HepG2 (cell line): ENCODE results near the gene NPHP4.

Experiments
- GTF2F1 ChIP-seq: fragments of 150-350 bp; IDR thresholded peaks from 2 replicates; pipeline ENCODE4 v1.6.1; 2014; ENCODE audit warnings: low read length
- SMARCE1 ChIP-seq: fragments of 450-650 bp; IDR thresholded peaks from 2 replicates; pipeline ENCODE4 v1.6.1; 2017; ENCODE audit warnings: borderline replicate concordance
- TCF7 ChIP-seq: sonication (generic); IDR thresholded peaks from 2 replicates; pipeline ENCODE4 v1.6.1; 2016; ENCODE audit warnings: antibody characterized with exemption, low read depth
- ZNF350 ChIP-seq: sonication (generic); formaldehyde crosslinking; IDR thresholded peaks from 2 replicates; pipeline ENCODE4 v1.4.0; 2020; ENCODE audit warnings: mild to moderate bottlenecking, low read depth, missing genetic modification reagents, borderline replicate concordance
- ZNF589 ChIP-seq: sonication (generic); formaldehyde crosslinking; conservative IDR thresholded peaks from 2 replicates; pipeline ENCODE4 v1.8.0; 2022; ENCODE audit warnings: mild to moderate bottlenecking, moderate library complexity, missing genetic modification reagents
- ZSCAN29 ChIP-seq: sonication (generic); formaldehyde crosslinking; conservative IDR thresholded peaks from 2 replicates; pipeline ENCODE4 v1.4.0; 2020; ENCODE audit warnings: mild to moderate bottlenecking, missing genetic modification reagents
- TF ChIP-seq, protein P1 (sequence below): sonication (generic); formaldehyde crosslinking; IDR thresholded peaks from 2 replicates; pipeline ENCODE4 v1.5.0; 2020; ENCODE audit warnings: mild to moderate bottlenecking, missing genetic modification reagents, moderate library complexity

DNA sequence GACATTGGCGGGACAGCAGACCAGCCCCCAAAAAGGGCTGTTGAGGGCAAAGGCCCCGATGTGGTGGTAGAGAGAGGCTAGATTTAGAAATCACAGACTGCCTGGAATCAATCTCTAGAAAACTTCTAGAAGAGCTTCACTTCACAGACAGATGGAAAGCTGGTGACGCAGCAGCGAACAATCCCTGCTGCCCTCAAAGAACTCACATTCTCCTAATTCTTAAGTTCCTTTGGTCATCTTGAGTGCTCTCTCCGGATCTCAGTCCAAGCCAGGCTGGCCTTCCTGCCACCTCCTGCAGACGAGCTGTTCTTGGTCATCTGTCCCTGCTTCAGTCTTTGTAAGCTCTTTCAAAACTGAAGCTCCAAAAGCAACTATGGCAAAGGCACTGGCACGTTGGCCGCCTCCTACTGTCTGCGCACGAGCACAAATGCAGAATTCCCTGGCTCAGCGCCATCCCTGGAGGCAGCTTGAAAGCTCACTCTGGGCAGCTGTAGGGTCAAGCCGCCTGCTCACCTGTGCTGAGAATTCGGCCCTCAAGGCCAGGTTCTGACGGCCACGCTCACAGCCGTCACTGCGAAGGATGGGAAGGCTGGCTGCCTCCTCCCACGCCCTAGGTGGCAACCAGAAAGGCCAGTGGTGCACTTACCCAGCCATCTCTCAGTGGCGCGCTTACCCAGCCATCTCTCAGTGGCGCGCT is 110.6 kb downstream of the NPHP4 start:
- no peak for TF ChIP-seq SMARCE1
- TF ChIP-seq, protein P1, sequence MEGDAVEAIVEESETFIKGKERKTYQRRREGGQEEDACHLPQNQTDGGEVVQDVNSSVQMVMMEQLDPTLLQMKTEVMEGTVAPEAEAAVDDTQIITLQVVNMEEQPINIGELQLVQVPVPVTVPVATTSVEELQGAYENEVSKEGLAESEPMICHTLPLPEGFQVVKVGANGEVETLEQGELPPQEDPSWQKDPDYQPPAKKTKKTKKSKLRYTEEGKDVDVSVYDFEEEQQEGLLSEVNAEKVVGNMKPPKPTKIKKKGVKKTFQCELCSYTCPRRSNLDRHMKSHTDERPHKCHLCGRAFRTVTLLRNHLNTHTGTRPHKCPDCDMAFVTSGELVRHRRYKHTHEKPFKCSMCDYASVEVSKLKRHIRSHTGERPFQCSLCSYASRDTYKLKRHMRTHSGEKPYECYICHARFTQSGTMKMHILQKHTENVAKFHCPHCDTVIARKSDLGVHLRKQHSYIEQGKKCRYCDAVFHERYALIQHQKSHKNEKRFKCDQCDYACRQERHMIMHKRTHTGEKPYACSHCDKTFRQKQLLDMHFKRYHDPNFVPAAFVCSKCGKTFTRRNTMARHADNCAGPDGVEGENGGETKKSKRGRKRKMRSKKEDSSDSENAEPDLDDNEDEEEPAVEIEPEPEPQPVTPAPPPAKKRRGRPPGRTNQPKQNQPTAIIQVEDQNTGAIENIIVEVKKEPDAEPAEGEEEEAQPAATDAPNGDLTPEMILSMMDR (CRISPR knock-in tag): no peak
- TF ChIP-seq ZSCAN29 (CRISPR knock-in tag): no peak
- TF ChIP-seq ZNF589 (CRISPR knock-in tag): no peak
- no peak for TF ChIP-seq GTF2F1
- TF ChIP-seq TCF7: no peak
- TF ChIP-seq ZNF350 (CRISPR knock-in tag): no peak
